A549 (cell line): ENCODE measurements around the gene SLC15A2. TPM values are rescaled to one million over a fixed set of nuclear protein-coding genes. Genes with fewer than 3 reads are reported as not detected.

ENCODE experiments used
- ATAC-seq, 2 experiments: fragments of 200-7000 bp in 1 of 2; fragments of >200 bp in 1 of 2; cut with Nextera tagmentation in 1 of 2; cut with Tn5 transposase in 1 of 2; 3 replicates each; pipeline versions ENCODE4 v1.8.0 to v1.9.1; 2018 to 2020; ENCODE audit warnings: mild to moderate bottlenecking in 1 of 2, moderate library complexity in 1 of 2
- CTCF ChIA-PET: fragments of 300-600 bp; sonication (Branson Sonifier 250); formaldehyde crosslinking; extraction: SDS; loops from one replicate; lab custom pipeline; 2021; ENCODE audit warnings: antibody characterized with exemption, inconsistent platforms; lab: Yijun Ruan, JAX
- POLR2A ChIA-PET: fragments of 350-600 bp; formaldehyde crosslinking; extraction: SDS; loops from one replicate; lab custom pipeline; 2021; ENCODE audit warnings: antibody characterized with exemption, inconsistent platforms; lab: Yijun Ruan, JAX
- DNase-seq, 2 experiments: peaks; one replicate each; pipeline versions ENCODE4 v3.0.0 to v3.0.0-alpha.2; 2011 to 2016; ENCODE audit warnings: low read depth in 1 of 2, low spot score in 1 of 2
- FAIRE-seq: peaks from 2 replicates; lab custom pipeline; 2011; peaks lifted over from hg19 to GRCh38; lab: Jason Lieb, UNC
- H3K27ac ChIP-seq, 2 experiments: fragments of >200 bp; sonication (Bioruptor Twin); formaldehyde crosslinking; 3 replicates each; pipeline ENCODE4 v1.5.1; 2016 to 2017
- H3K4me1 ChIP-seq: fragments of >200 bp; sonication (Bioruptor Twin); formaldehyde crosslinking; 3 replicates; pipeline ENCODE4 v1.6.1; 2016
- H3K4me2 ChIP-seq: fragments of >200 bp; sonication (Bioruptor Twin); formaldehyde crosslinking; 3 replicates; pipeline ENCODE4 v1.6.1; 2016
- H3K4me3 ChIP-seq: fragments of >200 bp; sonication (Bioruptor Twin); formaldehyde crosslinking; 3 replicates; pipeline ENCODE4 v1.5.1; 2016
- H3K9me3 ChIP-seq: fragments of >200 bp; sonication (Bioruptor Twin); formaldehyde crosslinking; 3 replicates; pipeline ENCODE4 v1.6.1; 2016
- ATOH8 ChIP-seq: fragments of 250-450 bp; sonication (Bioruptor Pico); IDR thresholded peaks from 2 replicates; pipeline ENCODE4 v1.5.0; 2020; ENCODE audit warnings: low read depth, mild to moderate bottlenecking, moderate library complexity
- BCL3 ChIP-seq: fragments of >200 bp; sonication (Bioruptor Twin); formaldehyde crosslinking; IDR thresholded peaks from 3 replicates; pipeline ENCODE4 v1.6.1; 2016
- BHLHE40 ChIP-seq: IDR thresholded peaks from 2 replicates; pipeline ENCODE4 v1.6.1; 2012; ENCODE audit warnings: low read depth, low read length, inconsistent platforms
- CBX2 ChIP-seq: fragments of 200-600 bp; sonication (generic); IDR thresholded peaks from 2 replicates; pipeline ENCODE4 v1.6.1; 2016; ENCODE audit warnings: low read depth, mild to moderate bottlenecking, borderline replicate concordance
- CBX8 ChIP-seq: fragments of 200-600 bp; sonication (generic); IDR thresholded peaks from 2 replicates; pipeline ENCODE4 v1.6.1; 2016
- CEBPB ChIP-seq, 2 experiments: fragments of >200 bp in 1 of 2; sonication (Bioruptor Twin) in 1 of 2; formaldehyde crosslinking in 1 of 2; IDR thresholded peaks; 2 replicates each; pipeline ENCODE4 v1.6.1; 2012 to 2016
- CHD2 ChIP-seq: fragments of 150-350 bp; IDR thresholded peaks from 2 replicates; pipeline ENCODE4 v1.6.1; 2014; ENCODE audit warnings: low read length; ENCODE audit not compliant: partially characterized antibody
- CTCF ChIP-seq: fragments of >200 bp; sonication (Bioruptor Twin); formaldehyde crosslinking; IDR thresholded peaks from 3 replicates; pipeline ENCODE4 v1.5.1; 2016
- ELK1 ChIP-seq: fragments of 150-350 bp; IDR thresholded peaks from 2 replicates; pipeline ENCODE4 v1.6.1; 2014; ENCODE audit warnings: low read depth, mild to moderate bottlenecking, low read length
- ESRRA ChIP-seq: fragments of 150-350 bp; IDR thresholded peaks from 2 replicates; pipeline ENCODE4 v1.6.1; 2014; ENCODE audit warnings: mild to moderate bottlenecking, low read length, borderline replicate concordance
- FOXS1 ChIP-seq: fragments of 250-450 bp; sonication (Bioruptor Pico); IDR thresholded peaks from 2 replicates; pipeline ENCODE4 v1.5.0; 2020; ENCODE audit warnings: mild to moderate bottlenecking, moderate library complexity
- HES2 ChIP-seq: fragments of >200 bp; sonication (Bioruptor Twin); formaldehyde crosslinking; IDR thresholded peaks from 2 replicates; pipeline ENCODE4 v1.6.1; 2016
- HOXA7 ChIP-seq: fragments of 250-450 bp; sonication (Bioruptor Pico); IDR thresholded peaks from 2 replicates; pipeline ENCODE4 v1.5.0; 2020; ENCODE audit warnings: mild to moderate bottlenecking, moderate library complexity
- JUNB ChIP-seq: fragments of >200 bp; sonication (Bioruptor Twin); formaldehyde crosslinking; IDR thresholded peaks from 2 replicates; pipeline ENCODE4 v1.6.1; 2016
- KDM1A ChIP-seq: fragments of 200-600 bp; sonication (generic); IDR thresholded peaks from 2 replicates; pipeline ENCODE4 v1.6.1; 2016; ENCODE audit warnings: low read depth, mild to moderate bottlenecking
- KDM5A ChIP-seq: fragments of 200-600 bp; sonication (generic); IDR thresholded peaks from 2 replicates; pipeline ENCODE4 v1.6.1; 2016; ENCODE audit warnings: antibody characterized with exemption, mild to moderate bottlenecking
- MAZ ChIP-seq: fragments of 150-350 bp; IDR thresholded peaks from 2 replicates; pipeline ENCODE4 v1.6.1; 2014; ENCODE audit warnings: antibody characterized with exemption, low read depth, low read length, borderline replicate concordance
- MYC ChIP-seq: IDR thresholded peaks from 2 replicates; pipeline ENCODE4 v1.6.1; 2012; ENCODE audit warnings: mild to moderate bottlenecking, inconsistent platforms, low read length, improper control_type of control experiment, borderline replicate concordance
- NFE2L2 ChIP-seq: fragments of 150-350 bp; conservative IDR thresholded peaks from 2 replicates; pipeline ENCODE4 v1.6.1; 2014; ENCODE audit warnings: low read length
- NR3C1 ChIP-seq: fragments of >200 bp; sonication (Bioruptor Twin); formaldehyde crosslinking; IDR thresholded peaks from 3 replicates; pipeline ENCODE4 v1.6.1; 2017
- POLR2A ChIP-seq: IDR thresholded peaks from 2 replicates; pipeline ENCODE4 v1.6.1; 2012; ENCODE audit warnings: mild to moderate bottlenecking, low read length
- RAD21 ChIP-seq, 2 experiments: fragments of >200 bp in 1 of 2; sonication (Bioruptor Twin) in 1 of 2; formaldehyde crosslinking in 1 of 2; IDR thresholded peaks in 1 of 2; conservative IDR thresholded peaks in 1 of 2; 2 replicates in 1 of 2; 3 replicates in 1 of 2; pipeline ENCODE4 v1.6.1; 2012 to 2018; ENCODE audit warnings: inconsistent platforms in 1 of 2
- RCOR1 ChIP-seq: fragments of 150-350 bp; IDR thresholded peaks from 2 replicates; pipeline ENCODE4 v1.6.1; 2014; ENCODE audit warnings: antibody characterized with exemption, low read length, low read depth
- REST ChIP-seq: fragments of 200-600 bp; sonication (generic); IDR thresholded peaks from 2 replicates; pipeline ENCODE4 v1.6.1; 2016; ENCODE audit warnings: antibody characterized with exemption, mild to moderate bottlenecking, moderate library complexity
- SMC3 ChIP-seq: fragments of >200 bp; sonication (Bioruptor Twin); formaldehyde crosslinking; IDR thresholded peaks from 3 replicates; pipeline ENCODE4 v1.6.1; 2018; ENCODE audit warnings: inconsistent platforms
- ZNF302 ChIP-seq: fragments of 250-450 bp; sonication (Bioruptor Pico); IDR thresholded peaks from 2 replicates; pipeline ENCODE4 v1.9.0; 2021; ENCODE audit warnings: inconsistent platforms, mild to moderate bottlenecking, moderate library complexity
- WGBS: methylation state at CpG from one replicate; pipeline ENCODE4 v1.1.6; 2017; ENCODE audit errors: missing lambda C conversion rate; 5-methylcytosine and 5-hydroxymethylcytosine counted together
- polyA plus RNA-seq, 4 experiments: library from polyadenylated mRNA; depleted of rRNA in 3 of 4; stranded (reverse); fragments of >200 nt; fragmentation: RNase III in 1 of 4; extraction: RNeasy Plus Mini Kit Qiagen cat#74134 plus additional on column Dnase treatment in 1 of 4; gene quantifications; 2 replicates in 3 of 4; 3 replicates in 1 of 4; pipeline ENCODE4 v1.2.3, GENCODE V29; 2011 to 2017

The SLC15A2 gene
- polyA plus RNA-seq, 2 of the 4 experiments (the other 2 are of a cell fraction): 0.18 to 0.63 TPM

- 73% methylated on average over 12 of the region's 12 CpGs for WGBS
- Histone ChIP-seq H3K27ac (no peak overlapping the region), H3K4me1 (no peaks in the 10 kb centered on the region), H3K9me3 (no peaks in the 10 kb centered on the region), H3K4me2 (no peak overlapping the region), H3K4me3 (no peak overlapping the region)
- FAIRE-seq (no peak), ATAC-seq (no peak), DNase-seq (no peak)
- ChIA-PET CTCF (no interaction called here), POLR2A (no interaction called here)
- TF ChIP-seq CEBPB (IDR thresholded peaks at IDR 0.05) (no peak), RCOR1 (no peak), BCL3 (no peak), CBX8 (no peak), CTCF (no peak), KDM5A (no peak), NFE2L2 (no peak), RAD21 (conservative IDR thresholded peaks at IDR 0.05 in 1 of 2, IDR thresholded peaks at IDR 0.05 in 1 of 2) (no peak), BHLHE40 (no peak), ATOH8 (no peak), HOXA7 (no peak), KDM1A (no peak), CHD2 (no peak), MYC (no peak), ZNF302 (CRISPR knock-in tag) (no peak), ELK1 (no peak), JUNB (no peak), NR3C1 (no peak)
Observed at GRCh38 chr3:121914081-121914998, 20.1 kb downstream of the SLC15A2 start.

GRCh38 chr3:121916189-121916588 lies 22.0 kb downstream of the SLC15A2 start:
- POLR2A ChIA-PET: no interaction called here
- no peak for ATAC-seq
- TF ChIP-seq MAZ: no peak
- no peak for TF ChIP-seq SMC3
- no peak for TF ChIP-seq HES2
- TF ChIP-seq CBX2: no peak
- TF ChIP-seq KDM5A: no peak
- TF ChIP-seq ESRRA: no peak
- TF ChIP-seq REST: no peak
- no peak for TF ChIP-seq HOXA7
- TF ChIP-seq POLR2A: no peak
- TF ChIP-seq FOXS1: no peak
- no peak for TF ChIP-seq CTCF
- no peak for TF ChIP-seq CEBPB (IDR thresholded peaks at IDR 0.05)

More at GRCh38 chr3:121916189-121916588, 22.0 kb downstream of the SLC15A2 start:
- H3K9me3 ChIP-seq: no peaks in the 10 kb centered on the region
- H3K4me2 ChIP-seq: no peak overlapping the region
- CTCF ChIA-PET: no interaction called here
- FAIRE-seq (no peak), DNase-seq (no peak)
- H3K4me3 ChIP-seq: no peak overlapping the region
- H3K27ac ChIP-seq: no peak overlapping the region
- no peaks in the 10 kb centered on the region for H3K4me1 ChIP-seq
